HG02588 (cell line): ENCODE results near the gene PKD2.
"Not testable (repeated sequence)": the region's sequence is repeated elsewhere in the genome, so short reads cannot be mapped to it uniquely, and the experiment has no call there.

ENCODE experiments used
- ATAC-seq: cut with Tn5 transposase; IDR thresholded peaks from one replicate; pipeline ENCODE4 v1.9.1; 2021; ENCODE audit warnings: mild to moderate bottlenecking, moderate library complexity; ENCODE audit not compliant: unreplicated experiment

PKD2 gene

GRCh38 chr4:88108747-88109122 lies 101.3 kb downstream of the PKD2 start:
- ATAC-seq = no peak

DNA sequence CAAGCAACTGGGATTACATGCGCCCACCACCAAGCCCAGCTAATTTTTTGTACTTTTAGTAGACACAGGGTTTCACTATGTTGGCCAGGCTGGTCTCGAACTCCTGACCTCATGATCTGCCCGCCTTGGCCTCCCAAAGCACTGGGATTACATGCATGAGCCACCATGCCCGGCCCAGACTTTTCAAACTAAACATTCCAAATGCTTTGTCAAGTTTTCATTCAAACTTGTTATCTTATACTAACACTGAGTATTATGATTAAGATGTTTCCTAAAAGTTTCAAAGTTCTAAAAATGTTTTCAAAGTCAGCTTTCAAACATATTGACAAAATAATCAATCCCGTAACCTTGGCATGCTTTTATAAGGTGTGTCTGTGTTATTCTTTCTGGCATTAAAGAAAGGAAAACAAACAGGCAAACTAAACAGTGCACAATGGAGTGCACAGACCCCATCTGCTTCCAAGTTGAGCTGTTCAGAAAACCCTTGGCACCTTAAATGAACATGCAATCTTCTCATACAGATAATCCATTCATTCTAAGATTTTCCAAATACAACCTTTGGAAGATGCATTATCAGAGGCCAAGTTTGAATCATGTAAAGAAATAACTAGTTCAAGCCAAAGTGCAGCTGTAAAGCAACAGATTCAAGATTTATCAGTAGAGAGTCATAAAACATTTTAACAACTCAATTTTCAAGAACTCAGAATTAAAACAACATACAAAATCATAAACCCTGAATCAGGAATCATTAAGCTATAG lies 101.9 kb downstream of the PKD2 start:
- no peak for ATAC-seq

GRCh38 chr4:88110826-88111225 lies 103.4 kb downstream of the PKD2 start:
- no peak for ATAC-seq

DNA sequence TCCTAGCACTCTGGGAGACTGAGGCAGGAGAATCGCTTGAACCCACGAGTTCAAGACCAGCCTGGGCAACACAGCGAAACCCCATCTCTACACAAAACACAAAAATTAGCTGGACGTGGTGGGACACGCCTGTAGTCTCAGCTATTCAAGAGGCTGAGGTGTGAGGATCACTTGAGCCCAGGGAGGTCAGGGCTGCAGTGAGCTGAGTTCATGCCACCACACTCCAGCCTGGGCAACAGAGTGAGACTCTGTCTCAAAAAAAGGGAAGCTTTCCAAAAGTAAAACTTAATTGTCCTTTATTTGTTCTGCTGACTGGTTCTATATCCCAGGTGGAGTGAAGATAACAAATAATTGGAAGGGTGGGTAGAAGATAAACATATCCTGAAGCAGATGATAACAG lies 105.4 kb downstream of the PKD2 start:
- ATAC-seq = no peak

DNA sequence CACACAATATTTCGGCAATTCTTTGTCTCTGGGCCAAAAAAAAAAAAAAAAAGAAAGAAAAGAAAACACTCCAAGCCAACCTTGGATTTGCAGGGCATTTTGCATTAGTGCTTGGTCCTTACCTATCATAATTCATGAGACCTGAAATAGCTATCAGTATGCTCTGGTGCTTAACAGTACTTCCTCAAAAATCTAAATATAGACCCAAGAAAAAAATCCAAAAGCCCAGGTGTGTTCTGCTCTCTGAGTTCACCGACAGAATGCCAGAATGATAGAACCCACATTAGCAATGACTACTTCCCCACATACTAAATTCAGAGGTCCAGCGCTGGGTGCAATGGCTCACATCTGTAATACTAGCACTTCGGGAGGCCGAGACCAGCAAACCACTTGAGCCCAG lies 108.2 kb downstream of the PKD2 start:
- no peak for ATAC-seq

- no peak for ATAC-seq
These were observed 112.5 kb downstream of the PKD2 start for GRCh38 chr4:88119943-88120342.

DNA sequence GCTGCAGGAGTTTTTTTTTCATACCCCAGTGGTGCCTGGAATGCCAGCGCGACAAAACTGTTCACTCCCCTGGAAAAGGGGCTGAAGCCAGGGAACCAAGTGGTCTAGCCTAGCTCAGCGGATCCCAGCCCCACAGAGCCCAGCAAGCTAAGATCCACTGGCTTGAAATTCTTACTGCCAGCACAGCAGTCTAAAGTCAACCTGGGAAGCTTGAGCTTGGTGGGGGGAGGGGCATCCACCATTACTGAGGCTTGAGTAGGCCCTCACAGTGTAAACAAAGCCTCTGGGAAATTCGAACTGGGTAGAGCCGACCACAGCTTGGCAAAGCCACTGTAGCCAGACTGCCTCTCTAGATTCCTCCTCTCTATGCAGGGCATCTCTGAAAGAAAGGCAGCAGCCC lies 114.8 kb downstream of the PKD2 start:
- not testable (repeated sequence) for ATAC-seq
